Spleen (tissue), 11 donors: ENCODE data around the gene KIF26B. TPM values are rescaled to one million over a fixed set of nuclear protein-coding genes. Genes with fewer than 3 reads are reported as not detected.

Experiments used
- DNase-seq: peaks from one replicate; pipeline ENCODE4 v3.0.0-alpha.2; 2020
- H3K27ac ChIP-seq, 8 donors: fragments of 200-600 bp; sonication (generic) in 7 of 8; 1 replicate in 4 of 8; 2 replicates in 4 of 8; pipeline versions ENCODE4 v1.5.0 to v1.8.0; 2016 to 2021; ENCODE audit warnings: inconsistent platforms in 4 of 8, mild to moderate bottlenecking in 4 of 8, moderate library complexity in 1 of 8
- H3K27me3 ChIP-seq, 7 donors: fragments of 200-600 bp; sonication (generic) in 6 of 7; replicated peaks in 1 of 7; 1 replicate in 4 of 7; 2 replicates in 3 of 7; pipeline versions ENCODE4 v1.5.0 to v1.8.0; 2016 to 2021; ENCODE audit warnings: inconsistent platforms in 3 of 7, mild to moderate bottlenecking in 1 of 7
- H3K36me3 ChIP-seq, 6 donors: fragments of 200-600 bp; sonication (generic) in 5 of 6; 1 replicate in 4 of 6; 2 replicates in 2 of 6; pipeline versions ENCODE4 v1.5.0 to v1.8.0; 2016 to 2021; ENCODE audit warnings: inconsistent platforms in 2 of 6
- H3K4me1 ChIP-seq, 6 donors: fragments of 200-600 bp; sonication (generic) in 5 of 6; 1 replicate in 3 of 6; 2 replicates in 3 of 6; pipeline versions ENCODE4 v1.5.0 to v1.8.0; 2016 to 2021; ENCODE audit warnings: inconsistent platforms in 3 of 6
- H3K4me3 ChIP-seq, 8 donors: fragments of 200-600 bp; sonication (generic) in 7 of 8; 1 replicate in 4 of 8; 2 replicates in 4 of 8; pipeline versions ENCODE4 v1.5.0 to v1.8.0; 2016 to 2021; ENCODE audit warnings: inconsistent platforms in 4 of 8, mild to moderate bottlenecking in 4 of 8, moderate library complexity in 2 of 8
- H3K9me3 ChIP-seq, 8 donors: fragments of 200-600 bp; sonication (generic) in 7 of 8; 1 replicate in 4 of 8; 2 replicates in 4 of 8; pipeline versions ENCODE4 v1.5.0 to v1.8.0; 2016 to 2021; ENCODE audit warnings: inconsistent platforms in 4 of 8
- CTCF ChIP-seq, 11 experiments: fragments of 200-600 bp in 7 of 11; fragments of 450-650 bp in 4 of 11; sonication (generic) in 4 of 11; IDR thresholded peaks in 8 of 11; conservative IDR thresholded peaks in 3 of 11; 1 replicate in 7 of 11; 2 replicates in 4 of 11; pipeline versions ENCODE4 v1.4.0 to v1.8.0; 2016 to 2021; ENCODE audit warnings: antibody characterized with exemption in 11 of 11, inconsistent platforms in 4 of 11, mild to moderate bottlenecking in 1 of 11
- POLR2A ChIP-seq, 3 donors: fragments of 450-650 bp; IDR thresholded peaks; one replicate each; pipeline ENCODE4 v1.5.1; 2017; ENCODE audit warnings: antibody characterized with exemption in 3 of 3, mild to moderate bottlenecking in 1 of 3
- POLR2AphosphoS5 ChIP-seq, 3 donors: sonication (generic); formaldehyde crosslinking; IDR thresholded peaks; one replicate each; pipeline ENCODE4 v1.5.1; 2017; ENCODE audit warnings: antibody characterized with exemption in 3 of 3
- WGBS, 5 donors: extraction: QIAGEN DNeasy Blood & Tissue Kit in 3 of 5; methylation state at CpG; one replicate each; pipeline versions ENCODE4 v1.1.5 to v1.1.7; 2013 to 2018; 5-methylcytosine and 5-hydroxymethylcytosine counted together
- intact Hi-C: fragments of 100-400 bp; cut with DNase I; formaldehyde crosslinking; loops from one replicate; pipeline ENCODE4 v1.15.0; 2023; ENCODE audit warnings: low total_unique reads
- polyA plus RNA-seq, 3 donors: library from polyadenylated mRNA; stranded (reverse); fragments of 200-250 nt; gene quantifications; one replicate each; pipeline ENCODE4 v1.2.1, GENCODE V29; 2013
- total RNA-seq, 7 donors: library from RNA; depleted of rRNA in 3 of 7; stranded (reverse); fragments of >200 nt in 3 of 7; fragmentation: NEBNext Ultra II Directional in 4 of 7; extraction: Animal tissue kit (Norgen Biotek cat#: 25700) in 4 of 7; gene quantifications; one replicate each; pipeline versions ENCODE4 v1.1.0 to v1.2.1, GENCODE V29; 2016 to 2021
- donor health status: healthy with polysubstance abuse.
- donor health status: DM: no; HTN: no; CAD: no; lungs with moderate emphysema.
- donor health status: DM: no; HTN: no; CAD: no.
- donor health status: Bipolar disorder and iron deficiency.
- donor health status: healthy.
- donor health status: DM: no; HTN: no; CAD: no.
- donor health status: DM: yes; HTN: yes; CAD: no.

The KIF26B gene
- total and polyA plus RNA-seq, 10 donors, result 0.07 to 4.5 (median 0.60) TPM; not detected in 1

GRCh38 chr1:245241526-245242130 is 86.8 kb downstream of the KIF26B start:
- no peaks in the 10 kb centered on the region for H3K36me3 ChIP-seq
- intact Hi-C loops, result no loop called here
- DNase-seq, result no peak
- no peaks in the 10 kb centered on the region for H3K4me1 ChIP-seq
- H3K27ac ChIP-seq, result no peak overlapping the region
- TF ChIP-seq CTCF (IDR thresholded peaks at IDR 0.05 in 8 of 11, conservative IDR thresholded peaks at IDR 0.05 in 3 of 11) (no peak), POLR2AphosphoS5 (IDR thresholded peaks at IDR 0.05) (no peak), POLR2A (IDR thresholded peaks at IDR 0.05) (no peak)
- no peak overlapping the region for H3K4me3 ChIP-seq
- 83 to 93% (median 87%) methylated on average over 6 to 14 of the region's 14 CpGs for WGBS, 5 donors
- H3K27me3 ChIP-seq, result peaks cover 0 to 65% (median 0%) of the 10 kb centered on the region in 7 donors
- no peaks in the 10 kb centered on the region for H3K9me3 ChIP-seq

GRCh38 chr1:245242989-245243388 is 88.2 kb downstream of the KIF26B start:
- H3K27ac ChIP-seq, result no peak overlapping the region
- intact Hi-C loops, result no loop called here
- H3K27me3 ChIP-seq, result peaks cover 0 to 52% (median 0%) of the 10 kb centered on the region in 7 donors
- H3K36me3 ChIP-seq, result no peaks in the 10 kb centered on the region
- no peak for DNase-seq
- TF ChIP-seq POLR2A (IDR thresholded peaks at IDR 0.05) (no peak), CTCF (IDR thresholded peaks at IDR 0.05 in 8 of 11, conservative IDR thresholded peaks at IDR 0.05 in 3 of 11) (no peak)
- no peak overlapping the region for H3K4me3 ChIP-seq
- WGBS, 5 donors, result 61 to 88% (median 71%) methylated on average over 1 of the region's 1 CpG
- no peaks in the 10 kb centered on the region for H3K9me3 ChIP-seq
- H3K4me1 ChIP-seq, result no peaks in the 10 kb centered on the region

- peaks cover 0 to 30% (median 0%) of the 10 kb centered on the region in 7 donors for H3K27me3 ChIP-seq
- H3K9me3 ChIP-seq, result no peaks in the 10 kb centered on the region
- no peak overlapping the region for H3K4me3 ChIP-seq
- intact Hi-C loops, result no loop called here
- no peaks in the 10 kb centered on the region for H3K36me3 ChIP-seq
- no peak overlapping the region for H3K27ac ChIP-seq
- TF ChIP-seq POLR2AphosphoS5 (IDR thresholded peaks at IDR 0.05) (no peak), CTCF (IDR thresholded peaks at IDR 0.05 in 8 of 11, conservative IDR thresholded peaks at IDR 0.05 in 3 of 11) (no peak), POLR2A (IDR thresholded peaks at IDR 0.05) (no peak)
- H3K4me1 ChIP-seq, result no peaks in the 10 kb centered on the region
- WGBS, 5 donors, result 80 to 90% (median 86%) methylated on average over 10 to 11 of the region's 11 CpGs
- no peak for DNase-seq
Observed at GRCh38 chr1:245245021-245245667, 90.4 kb downstream of the KIF26B start.

GRCh38 chr1:245246433-245246832 is 91.6 kb downstream of the KIF26B start:
- TF ChIP-seq POLR2A (IDR thresholded peaks at IDR 0.05) (no peak), CTCF (IDR thresholded peaks at IDR 0.05 in 8 of 11, conservative IDR thresholded peaks at IDR 0.05 in 3 of 11) (no peak)
- Histone ChIP-seq H3K27me3 (peaks cover 0 to 18% (median 0%) of the 10 kb centered on the region in 7 donors), H3K27ac (no peak overlapping the region), H3K4me3 (no peak overlapping the region), H3K9me3 (peaks cover 0 to 11% (median 0%) of the 10 kb centered on the region in 8 donors), H3K36me3 (no peaks in the 10 kb centered on the region), H3K4me1 (no peaks in the 10 kb centered on the region)
- no peak for DNase-seq
- 47 to 76% (median 64%) methylated on average over 4 of the region's 4 CpGs for WGBS, 5 donors
- intact Hi-C loops, result no loop called here
